Subcutaneous adipose tissue (tissue), 4 donors: ENCODE measurements around the gene SMARCD3. TPM values are rescaled to one million over a fixed set of nuclear protein-coding genes. Genes with fewer than 3 reads are reported as not detected.

Experiments used
- total RNA-seq, 4 donors: library from RNA; depleted of rRNA; stranded (reverse); fragments of >200 nt; gene quantifications; one replicate each; pipeline ENCODE4 v1.1.0, GENCODE V29; 2016
- TF ChIP-seq, protein P1 (sequence below): fragments of 450-650 bp; IDR thresholded peaks from one replicate; pipeline ENCODE4 v1.5.1; 2016; ENCODE audit warnings: low read depth, mild to moderate bottlenecking, control low read depth, antibody characterized with exemption, moderate library complexity

Gene SMARCD3
- total RNA-seq, 4 donors from 2014 or later: 15.9 to 38.2 (median 21.1) TPM

DNA sequence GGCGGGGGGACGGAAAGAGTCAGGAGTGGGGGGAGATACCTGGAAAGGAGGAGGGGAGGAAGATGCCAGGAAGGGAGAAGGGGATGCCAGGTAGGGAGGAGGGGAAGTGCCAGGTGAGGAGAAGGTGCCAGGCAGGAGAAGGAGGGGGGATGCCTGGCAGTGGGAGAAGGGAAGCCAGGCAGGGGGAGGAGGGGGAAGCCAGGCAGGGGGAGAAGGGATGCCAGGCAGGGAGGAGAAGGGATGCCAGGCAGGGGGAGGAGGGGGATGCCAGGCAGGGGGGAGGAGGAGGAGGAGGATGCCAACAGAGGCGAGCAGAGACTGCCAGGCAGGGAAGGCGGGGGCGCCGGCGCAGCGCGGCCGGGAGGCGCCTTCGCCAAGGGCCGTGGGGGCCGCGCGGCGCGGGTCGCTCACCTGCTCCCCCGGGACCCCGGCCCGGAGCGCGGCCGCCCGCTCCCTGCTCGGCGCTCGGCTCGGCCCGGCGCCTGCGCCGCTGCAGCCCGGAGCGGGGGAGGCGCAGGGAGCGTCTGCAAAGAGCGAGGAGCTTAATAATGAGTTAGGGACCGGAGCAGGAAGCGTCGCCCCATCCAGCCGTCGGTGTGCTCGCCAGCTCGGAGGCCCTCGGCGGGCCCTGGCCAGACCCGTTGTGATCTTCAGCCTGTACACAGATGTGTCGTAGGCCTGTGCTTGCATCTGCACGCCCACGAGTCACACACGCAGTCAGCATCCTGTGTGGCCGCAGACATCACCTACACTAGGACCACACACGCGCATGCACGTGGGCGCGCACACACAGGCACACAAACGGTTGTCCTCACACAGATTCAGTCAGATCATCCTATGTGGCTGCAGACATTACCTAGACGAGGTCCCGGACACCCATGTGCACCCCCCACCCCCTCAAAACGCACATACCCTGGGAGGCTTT lies 28.4 kb upstream of the SMARCD3 start:
- TF ChIP-seq, protein P1, sequence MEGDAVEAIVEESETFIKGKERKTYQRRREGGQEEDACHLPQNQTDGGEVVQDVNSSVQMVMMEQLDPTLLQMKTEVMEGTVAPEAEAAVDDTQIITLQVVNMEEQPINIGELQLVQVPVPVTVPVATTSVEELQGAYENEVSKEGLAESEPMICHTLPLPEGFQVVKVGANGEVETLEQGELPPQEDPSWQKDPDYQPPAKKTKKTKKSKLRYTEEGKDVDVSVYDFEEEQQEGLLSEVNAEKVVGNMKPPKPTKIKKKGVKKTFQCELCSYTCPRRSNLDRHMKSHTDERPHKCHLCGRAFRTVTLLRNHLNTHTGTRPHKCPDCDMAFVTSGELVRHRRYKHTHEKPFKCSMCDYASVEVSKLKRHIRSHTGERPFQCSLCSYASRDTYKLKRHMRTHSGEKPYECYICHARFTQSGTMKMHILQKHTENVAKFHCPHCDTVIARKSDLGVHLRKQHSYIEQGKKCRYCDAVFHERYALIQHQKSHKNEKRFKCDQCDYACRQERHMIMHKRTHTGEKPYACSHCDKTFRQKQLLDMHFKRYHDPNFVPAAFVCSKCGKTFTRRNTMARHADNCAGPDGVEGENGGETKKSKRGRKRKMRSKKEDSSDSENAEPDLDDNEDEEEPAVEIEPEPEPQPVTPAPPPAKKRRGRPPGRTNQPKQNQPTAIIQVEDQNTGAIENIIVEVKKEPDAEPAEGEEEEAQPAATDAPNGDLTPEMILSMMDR: no peak

DNA sequence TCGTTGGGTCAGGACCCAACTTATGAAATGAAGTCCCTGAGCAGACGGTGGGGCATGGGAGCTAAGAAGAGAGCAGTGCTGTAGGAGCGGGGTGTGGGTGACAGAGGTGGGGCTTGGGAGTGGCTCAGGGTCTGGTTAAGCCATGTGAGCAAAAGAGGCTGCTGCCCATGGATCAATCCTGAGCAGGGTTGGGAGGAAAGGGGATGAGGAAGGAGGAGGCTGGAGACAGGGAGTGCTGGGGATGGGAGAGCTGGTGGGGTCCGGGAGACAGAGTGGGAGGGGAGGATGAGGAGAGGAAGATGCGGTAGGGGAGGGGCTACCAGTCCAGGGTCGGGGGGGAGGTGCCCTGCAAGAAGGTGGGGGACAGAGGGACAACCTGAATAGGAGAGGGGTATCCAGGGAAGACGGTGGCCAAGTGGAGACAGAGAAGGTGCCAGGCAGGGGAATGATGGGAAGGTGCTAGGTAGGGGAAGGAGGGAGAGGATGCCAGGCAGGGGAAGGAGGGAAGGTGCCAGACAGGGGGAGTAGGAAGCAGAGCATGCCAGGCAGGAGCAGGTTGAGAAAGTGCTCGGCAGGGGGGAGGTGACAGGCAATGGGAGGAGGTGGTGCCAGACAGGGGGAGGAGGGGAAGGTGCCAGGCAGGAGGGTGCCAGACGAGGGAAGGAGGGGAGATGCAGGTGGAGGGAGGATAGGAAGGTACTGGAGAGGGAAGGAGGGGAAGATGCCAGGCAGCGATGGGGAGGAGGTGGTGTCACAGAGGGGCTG lies 27.5 kb upstream of the SMARCD3 start:
- TF ChIP-seq, protein P1: no peak

DNA sequence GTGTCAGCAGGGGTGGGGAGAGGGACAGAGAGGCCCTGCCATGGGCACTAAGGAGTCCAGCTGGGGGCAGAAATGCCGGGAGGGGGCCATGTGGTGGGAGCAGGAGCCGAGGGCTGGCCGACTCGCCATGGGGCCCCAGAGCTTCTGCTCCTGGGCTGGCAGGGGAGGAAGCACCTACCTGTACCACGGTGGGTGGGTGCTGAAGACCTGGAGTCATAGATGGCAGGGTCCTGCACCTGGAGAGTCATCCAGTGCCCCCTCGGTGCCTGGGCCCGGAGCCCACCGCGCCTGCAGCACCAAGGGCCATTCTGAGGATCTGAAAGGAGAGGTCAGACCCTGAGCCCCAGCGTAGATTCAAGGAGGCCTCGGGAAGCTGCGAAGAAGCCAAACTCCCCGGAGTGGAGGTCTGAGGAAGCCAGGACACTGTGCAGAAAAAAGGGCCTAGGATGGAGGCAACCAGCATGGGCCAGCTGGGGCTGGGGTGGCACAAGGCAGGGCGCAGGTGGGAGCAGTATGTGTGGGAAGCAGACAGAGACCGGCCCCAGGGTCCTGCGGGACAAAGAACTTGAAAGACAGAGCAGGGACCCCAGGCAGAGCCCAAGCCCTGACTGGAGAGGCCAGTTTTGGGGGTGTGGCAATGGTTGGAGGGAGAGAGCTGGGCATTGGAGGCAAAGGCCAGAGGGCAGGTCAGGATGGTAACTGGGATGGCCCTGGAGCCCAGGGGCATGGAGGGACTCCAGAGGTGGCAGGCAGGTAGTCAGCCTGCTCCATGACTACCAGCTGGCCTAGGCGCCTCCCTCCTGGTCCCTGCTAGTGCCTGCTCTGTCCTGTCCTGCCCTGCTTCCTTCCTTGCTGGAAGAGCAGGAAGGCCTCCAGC lies 26.7 kb upstream of the SMARCD3 start:
- TF ChIP-seq, protein P1: no peak

DNA sequence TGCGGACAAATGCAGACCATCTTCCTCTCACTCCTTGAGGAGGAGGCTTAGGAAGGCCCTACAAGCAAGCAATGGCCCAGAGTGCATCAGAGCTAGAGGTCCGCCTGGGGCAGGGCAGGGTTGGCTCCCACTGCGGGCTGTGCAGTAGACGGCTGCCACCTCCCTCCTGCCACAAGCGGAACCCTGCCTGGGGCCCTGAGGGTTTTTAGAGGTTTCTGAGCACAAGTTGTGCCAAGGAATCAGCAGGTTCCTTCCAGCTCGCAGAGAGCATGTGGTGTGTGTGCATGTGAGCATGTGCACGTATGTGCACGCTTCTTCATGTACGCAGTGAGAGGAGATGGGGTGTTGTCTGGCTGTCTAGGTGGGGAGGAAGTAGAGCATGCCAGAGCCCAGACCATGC lies 25.9 kb upstream of the SMARCD3 start:
- TF ChIP-seq, protein P1: no peak

DNA sequence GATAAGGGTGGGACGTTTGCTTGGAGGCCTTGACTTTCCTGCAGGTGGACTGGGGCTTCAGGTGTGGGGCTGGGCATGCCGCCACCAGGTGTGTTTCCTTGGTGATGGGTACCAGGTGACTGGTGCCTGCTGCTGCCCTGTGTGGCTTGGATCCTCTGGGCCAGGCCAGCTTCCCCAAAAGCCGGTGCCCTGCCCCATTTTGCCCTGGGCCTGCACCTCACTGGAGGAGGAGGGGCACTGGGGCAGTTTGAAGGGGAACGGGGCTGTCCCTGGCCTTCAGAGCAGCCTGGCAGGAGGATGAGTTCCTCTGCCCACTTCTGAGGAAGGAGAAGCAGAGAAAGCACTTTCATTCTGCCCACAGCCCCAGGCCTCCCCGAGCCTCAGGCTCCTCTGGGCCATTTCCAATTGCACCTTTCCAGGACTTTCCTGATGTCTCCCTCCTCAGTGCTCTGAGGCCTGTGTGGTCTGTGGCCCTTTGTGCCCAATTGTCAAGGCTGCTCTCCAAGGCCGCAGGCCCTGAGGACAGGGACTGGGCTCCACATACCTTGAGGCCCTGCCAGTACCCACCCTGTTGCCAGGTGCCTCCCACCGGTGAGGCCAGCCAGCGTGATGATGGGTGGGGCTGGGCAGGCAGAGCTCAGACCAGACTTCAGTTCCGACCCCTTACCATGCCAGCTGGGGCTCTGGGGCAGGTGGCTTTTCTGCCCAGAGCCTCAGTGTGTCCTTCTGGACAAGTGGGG lies 25.3 kb upstream of the SMARCD3 start:
- TF ChIP-seq, protein P1: no peak

DNA sequence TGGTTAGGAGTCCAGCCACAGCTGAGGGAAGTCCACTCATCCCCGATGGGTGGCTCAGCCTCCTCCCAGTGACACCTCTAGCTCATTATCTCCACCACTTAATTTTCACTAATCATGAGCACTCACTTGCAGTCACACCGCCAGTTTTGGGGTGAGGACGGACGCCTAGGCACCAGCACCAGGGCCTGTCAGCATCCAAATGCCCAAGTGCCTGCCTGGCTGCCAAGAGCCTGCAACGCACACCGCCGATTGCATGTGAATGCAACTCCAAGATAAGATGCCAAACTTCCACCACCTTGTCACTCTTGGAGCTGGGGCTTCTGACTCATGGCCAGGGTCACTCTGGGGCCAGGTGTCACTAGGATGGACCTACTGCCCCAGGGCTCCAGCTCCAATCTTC lies 24.4 kb upstream of the SMARCD3 start:
- TF ChIP-seq, protein P1: no peak
